ENCODE results near the gene VASN.

- TF ChIP-seq POLR2AphosphoS5 (IDR thresholded peaks at IDR 0.05), result no peak
- TF ChIP-seq CTCF (IDR thresholded peaks at IDR 0.05), result no peak
- TF ChIP-seq POLR2A (IDR thresholded peaks at IDR 0.05), result no peak
Measured at GRCh38 chr16:4384509-4384942, 12.9 kb downstream of the VASN start.
